Mesenchymal stem cell (in vitro differentiated cells and primary cell): Measurements from ENCODE around the gene LPP.

Source experiments
- DNase-seq: peaks from one replicate; pipeline ENCODE4 v3.0.0-alpha.2; 2013
- H2AFZ ChIP-seq: one replicate; pipeline ENCODE4 v1.6.1; 2013; ENCODE audit warnings: low read depth, mild to moderate bottlenecking, control low read depth, inconsistent platforms, low read length, moderate library complexity
- H2AK5ac ChIP-seq: 2 replicates; pipeline ENCODE4 v1.6.1; 2013; ENCODE audit warnings: low read length, moderate library complexity, mild to moderate bottlenecking, inconsistent platforms; ENCODE audit not compliant: severe bottlenecking
- H2BK120ac ChIP-seq: one replicate; pipeline ENCODE4 v1.6.1; 2013; ENCODE audit warnings: low read depth, mild to moderate bottlenecking, inconsistent platforms, low read length, moderate library complexity
- H2BK12ac ChIP-seq, 2 experiments: one replicate each; pipeline ENCODE4 v1.6.1; 2013; ENCODE audit warnings: inconsistent platforms in 2 of 2, low read length in 2 of 2, mild to moderate bottlenecking in 2 of 2, moderate library complexity in 2 of 2, control low read depth in 1 of 2
- H2BK15ac ChIP-seq: one replicate; pipeline ENCODE4 v1.6.1; 2013; ENCODE audit warnings: mild to moderate bottlenecking, low read depth, inconsistent platforms; ENCODE audit not compliant: poor library complexity, severe bottlenecking
- H2BK5ac ChIP-seq: 2 replicates; pipeline ENCODE4 v1.6.1; 2013; ENCODE audit warnings: low read depth, mild to moderate bottlenecking, low read length, control low read depth, inconsistent platforms; ENCODE audit not compliant: poor library complexity, severe bottlenecking
- H3K14ac ChIP-seq, 2 experiments: one replicate each; pipeline ENCODE4 v1.6.1; 2013; ENCODE audit warnings: inconsistent platforms in 2 of 2, low read length in 2 of 2, control low read depth in 1 of 2, mild to moderate bottlenecking in 1 of 2, moderate library complexity in 1 of 2
- H3K18ac ChIP-seq, 2 experiments: one replicate each; pipeline ENCODE4 v1.6.1; 2013; ENCODE audit warnings: inconsistent platforms in 2 of 2, low read length in 2 of 2, control low read depth in 1 of 2, low read depth in 1 of 2, mild to moderate bottlenecking in 1 of 2
- H3K23ac ChIP-seq, 2 experiments: one replicate each; pipeline ENCODE4 v1.6.1; 2013; ENCODE audit warnings: inconsistent platforms in 2 of 2, low read length in 2 of 2, mild to moderate bottlenecking in 2 of 2, moderate library complexity in 2 of 2, control low read depth in 1 of 2
- H3K27ac ChIP-seq: 2 replicates; pipeline ENCODE4 v1.5.1; 2013; ENCODE audit warnings: mild to moderate bottlenecking, moderate library complexity, low read length, control low read depth, inconsistent platforms; ENCODE audit not compliant: poor library complexity, severe bottlenecking
- H3K27me3 ChIP-seq, 2 experiments: 2 replicates each; pipeline versions ENCODE4 v1.6.1 to v1.7.0; 2013; ENCODE audit warnings: low read length in 2 of 2, mild to moderate bottlenecking in 2 of 2, moderate library complexity in 2 of 2, control low read depth in 1 of 2, inconsistent platforms in 1 of 2; ENCODE audit not compliant: control insufficient read depth in 1 of 2, insufficient read depth in 1 of 2
- H3K36me3 ChIP-seq, 2 experiments: 2 replicates each; pipeline versions ENCODE4 v1.6.1 to v1.7.0; 2013; ENCODE audit warnings: low read length in 2 of 2, control low read depth in 1 of 2, inconsistent platforms in 1 of 2, low read depth in 1 of 2, mild to moderate bottlenecking in 1 of 2; ENCODE audit not compliant: insufficient read depth in 2 of 2, control insufficient read depth in 1 of 2
- H3K4ac ChIP-seq, 2 experiments: one replicate each; pipeline ENCODE4 v1.6.1; 2013; ENCODE audit warnings: inconsistent platforms in 2 of 2, low read length in 2 of 2, mild to moderate bottlenecking in 2 of 2, moderate library complexity in 2 of 2, control low read depth in 1 of 2, low read depth in 1 of 2
- H3K4me1 ChIP-seq: 2 replicates; pipeline ENCODE4 v1.6.1; 2013; ENCODE audit warnings: low read depth, low read length, control low read depth; ENCODE audit not compliant: control insufficient read depth, insufficient read depth
- H3K4me2 ChIP-seq: 2 replicates; pipeline ENCODE4 v1.6.1; 2013; ENCODE audit warnings: low read length, mild to moderate bottlenecking, inconsistent platforms; ENCODE audit not compliant: poor library complexity, severe bottlenecking
- H3K4me3 ChIP-seq, 2 experiments: 2 replicates each; pipeline versions ENCODE4 v1.5.1 to v1.7.0; 2013; ENCODE audit warnings: low read length in 2 of 2, mild to moderate bottlenecking in 2 of 2, control low read depth in 1 of 2, low read depth in 1 of 2; ENCODE audit not compliant: insufficient read depth in 1 of 2
- H3K79me1 ChIP-seq: replicated peaks from 2 replicates; pipeline ENCODE4 v1.6.1; 2013; ENCODE audit warnings: mild to moderate bottlenecking, control low read depth, low read length, inconsistent platforms; ENCODE audit not compliant: poor library complexity, severe bottlenecking
- H3K9ac ChIP-seq: 2 replicates; pipeline ENCODE4 v1.7.0; 2013; ENCODE audit warnings: mild to moderate bottlenecking, low read length, moderate library complexity
- H3K9me3 ChIP-seq: 2 replicates; pipeline ENCODE4 v1.7.0; 2013; ENCODE audit warnings: mild to moderate bottlenecking, low read length; ENCODE audit not compliant: control insufficient read depth
- H4K8ac ChIP-seq: one replicate; pipeline ENCODE4 v1.6.1; 2013; ENCODE audit warnings: inconsistent platforms, mild to moderate bottlenecking, low read length, moderate library complexity
- H4K91ac ChIP-seq: one replicate; pipeline ENCODE4 v1.6.1; 2013; ENCODE audit warnings: mild to moderate bottlenecking, low read length, inconsistent platforms
- WGBS: methylation state at CpG from one replicate; pipeline ENCODE4 v1.1.7; 2013; ENCODE audit warnings: mixed read lengths; 5-methylcytosine and 5-hydroxymethylcytosine counted together

LPP gene

GRCh38 chr3:188780193-188781147, 626.5 kb downstream of the LPP start:
- no peaks in the 10 kb centered on the region for H3K4me1 ChIP-seq
- peak overlapping the region in 1 of 2 experiments; percentile 26 for H3K4ac ChIP-seq
- WGBS = 91% methylated on average over 5 of the region's 5 CpGs
- no peak overlapping the region for H2BK15ac ChIP-seq
- no peak overlapping the region for H2AFZ ChIP-seq
- H2BK12ac ChIP-seq = no peak overlapping the region
- no peaks in the 10 kb centered on the region for H3K36me3 ChIP-seq
- H3K9ac ChIP-seq = peak overlapping the region; percentile 54
- H2BK5ac ChIP-seq = no peak overlapping the region
- H3K4me3 ChIP-seq = peak overlapping the region in 1 of 2 experiments; percentile 21
- DNase-seq = peak; percentile 75
- H3K27ac ChIP-seq = no peak overlapping the region
- H4K8ac ChIP-seq = no peak overlapping the region
- peak overlapping the region; percentile 18 for H4K91ac ChIP-seq
- H3K79me1 ChIP-seq = peaks cover 14% of the 10 kb centered on the region
- no peak overlapping the region for H3K4me2 ChIP-seq
- H3K14ac ChIP-seq = no peak overlapping the region
- H2BK120ac ChIP-seq = no peak overlapping the region
- H3K23ac ChIP-seq = no peak overlapping the region
- no peaks in the 10 kb centered on the region for H3K27me3 ChIP-seq
- no peak overlapping the region for H2AK5ac ChIP-seq
- no peaks in the 10 kb centered on the region for H3K9me3 ChIP-seq
- peak overlapping the region; percentile 34 to 84 for H3K18ac ChIP-seq

- Histone ChIP-seq H3K23ac (no peak overlapping the region), H2BK15ac (no peak overlapping the region), H3K79me1 (peaks cover 16% of the 10 kb centered on the region), H2AK5ac (peak overlapping the region; percentile 36), H3K36me3 (no peaks in the 10 kb centered on the region), H3K27me3 (no peaks in the 10 kb centered on the region), H3K4me3 (no peak overlapping the region), H3K18ac (peak overlapping the region in 1 of 2 experiments; percentile 64), H4K8ac (peak overlapping the region; percentile 38), H2BK5ac (no peak overlapping the region), H4K91ac (no peak overlapping the region), H2BK12ac (peak overlapping the region in 1 of 2 experiments; percentile 3), H3K9me3 (no peaks in the 10 kb centered on the region), H2BK120ac (no peak overlapping the region), H2AFZ (no peak overlapping the region), H3K14ac (peak overlapping the region in 1 of 2 experiments; percentile 74), H3K9ac (no peak overlapping the region), H3K4me2 (no peak overlapping the region), H3K4me1 (no peaks in the 10 kb centered on the region), H3K4ac (no peak overlapping the region), H3K27ac (no peak overlapping the region)
- DNase-seq = no peak
- WGBS = 96% methylated on average over 2 of the region's 2 CpGs
Observed at GRCh38 chr3:188782613-188783124, 628.7 kb downstream of the LPP start.

GRCh38 chr3:188786424-188786823, 632.5 kb downstream of the LPP start:
- H3K18ac ChIP-seq = no peak overlapping the region
- H3K9me3 ChIP-seq = no peaks in the 10 kb centered on the region
- no peak overlapping the region for H2AK5ac ChIP-seq
- no peak overlapping the region for H3K14ac ChIP-seq
- H4K91ac ChIP-seq = no peak overlapping the region
- H3K27me3 ChIP-seq = no peaks in the 10 kb centered on the region
- H2BK120ac ChIP-seq = no peak overlapping the region
- H3K4me3 ChIP-seq = no peak overlapping the region
- 90% methylated on average over 2 of the region's 2 CpGs for WGBS
- no peak overlapping the region for H2AFZ ChIP-seq
- no peak overlapping the region for H3K9ac ChIP-seq
- no peak overlapping the region for H3K4ac ChIP-seq
- H4K8ac ChIP-seq = no peak overlapping the region
- H2BK5ac ChIP-seq = no peak overlapping the region
- no peak overlapping the region for H2BK15ac ChIP-seq
- no peaks in the 10 kb centered on the region for H3K36me3 ChIP-seq
- no peak overlapping the region for H3K27ac ChIP-seq
- no peak overlapping the region for H3K23ac ChIP-seq
- no peaks in the 10 kb centered on the region for H3K4me1 ChIP-seq
- no peak for DNase-seq
- no peak overlapping the region for H3K4me2 ChIP-seq
- no peak overlapping the region for H2BK12ac ChIP-seq
- H3K79me1 ChIP-seq = peaks cover 15% of the 10 kb centered on the region

GRCh38 chr3:188788621-188789081, 634.7 kb downstream of the LPP start:
- no peak overlapping the region for H3K4ac ChIP-seq
- no peak overlapping the region for H3K23ac ChIP-seq
- H3K79me1 ChIP-seq = peaks cover 28% of the 10 kb centered on the region
- H2AFZ ChIP-seq = no peak overlapping the region
- H2BK15ac ChIP-seq = no peak overlapping the region
- H3K36me3 ChIP-seq = peaks cover 0 to 6% of the 10 kb centered on the region in 2 experiments
- H4K8ac ChIP-seq = no peak overlapping the region
- peak overlapping the region; percentile 47 for H3K9ac ChIP-seq
- under 1% methylated on average over 4 of the region's 5 CpGs for WGBS
- no peak overlapping the region for H3K14ac ChIP-seq
- H3K27ac ChIP-seq = peak overlapping the region; percentile 38
- no peaks in the 10 kb centered on the region for H3K27me3 ChIP-seq
- H3K4me1 ChIP-seq = no peaks in the 10 kb centered on the region
- no peak overlapping the region for H3K4me2 ChIP-seq
- no peak overlapping the region for H2BK120ac ChIP-seq
- peak; percentile 96 for DNase-seq
- no peak overlapping the region for H4K91ac ChIP-seq
- no peak overlapping the region for H2BK5ac ChIP-seq
- H2BK12ac ChIP-seq = no peak overlapping the region
- no peak overlapping the region for H3K18ac ChIP-seq
- H3K9me3 ChIP-seq = no peaks in the 10 kb centered on the region
- no peak overlapping the region for H3K4me3 ChIP-seq
- no peak overlapping the region for H2AK5ac ChIP-seq
